GM21526 (cell line): ENCODE measurements around the gene CDH13.

Experiments used
- ATAC-seq: cut with Tn5 transposase; IDR thresholded peaks from one replicate; pipeline ENCODE4 v1.9.1; 2021; ENCODE audit warnings: moderate library complexity; ENCODE audit not compliant: unreplicated experiment, low FRiP score

CDH13 gene

DNA sequence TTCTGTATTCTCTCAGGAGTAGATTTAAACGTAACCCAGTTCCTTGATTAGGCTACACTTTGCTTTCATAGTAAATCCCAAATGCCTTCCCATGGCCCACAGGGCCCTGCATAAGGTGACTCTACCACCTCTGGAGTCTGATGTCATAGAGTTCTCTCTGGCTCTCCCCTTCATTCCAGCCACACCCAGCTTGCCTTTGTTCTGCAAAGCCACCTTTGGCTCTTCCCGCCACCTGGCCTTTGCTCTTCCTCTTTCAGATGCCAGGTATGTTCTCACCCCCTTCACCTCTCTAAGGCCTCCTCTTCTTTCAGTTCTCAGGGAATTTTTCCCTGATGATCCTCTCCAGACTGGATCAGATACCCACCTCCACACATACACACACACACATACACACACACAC lies 1039.7 kb downstream of the CDH13 start:
- ATAC-seq = no peak

GRCh38 chr16:83669456-83669855 lies 1042.7 kb downstream of the CDH13 start:
- ATAC-seq = no peak

DNA sequence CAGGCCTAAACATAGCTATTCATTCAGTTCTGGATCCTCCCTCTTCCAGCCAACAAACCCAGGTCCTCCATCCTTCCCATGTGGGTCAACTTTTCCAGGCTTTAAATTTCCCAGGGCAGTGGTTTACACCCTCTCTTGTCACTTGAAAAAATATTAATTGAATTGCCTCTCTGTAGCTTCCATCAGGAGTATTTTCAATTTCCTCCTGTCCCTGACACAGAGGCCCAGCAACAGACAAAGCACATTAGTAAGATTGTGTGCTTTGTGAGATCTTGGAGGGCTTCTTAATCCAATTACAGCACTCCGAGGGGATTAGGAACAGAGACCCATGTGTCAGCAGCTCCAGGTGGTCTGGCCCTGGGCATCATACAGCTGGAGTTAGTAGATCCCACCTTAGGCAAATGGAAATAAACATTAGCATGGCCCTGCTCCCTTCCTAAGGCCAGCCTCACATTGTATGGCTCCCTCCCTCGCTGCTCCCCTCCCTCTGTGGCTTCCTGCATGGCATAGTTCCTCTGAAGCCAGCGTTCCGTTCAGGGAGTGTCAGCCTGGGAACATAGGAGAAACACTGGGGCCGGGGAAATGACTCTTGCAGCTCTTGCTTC lies 1048.3 kb downstream of the CDH13 start:
- ATAC-seq = no peak

GRCh38 chr16:83676086-83676485 lies 1049.3 kb downstream of the CDH13 start:
- no peak for ATAC-seq

GRCh38 chr16:83680980-83681379 lies 1054.2 kb downstream of the CDH13 start:
- no peak for ATAC-seq

- ATAC-seq = no peak
Observed at GRCh38 chr16:83681381-83681956, 1054.7 kb downstream of the CDH13 start.

- ATAC-seq = no peak
Observed at GRCh38 chr16:83682116-83682867, 1055.5 kb downstream of the CDH13 start.

GRCh38 chr16:83682868-83683235 lies 1056.1 kb downstream of the CDH13 start:
- ATAC-seq = no peak

- no peak for ATAC-seq
Observed at GRCh38 chr16:83685615-83686165, 1058.9 kb downstream of the CDH13 start.

DNA sequence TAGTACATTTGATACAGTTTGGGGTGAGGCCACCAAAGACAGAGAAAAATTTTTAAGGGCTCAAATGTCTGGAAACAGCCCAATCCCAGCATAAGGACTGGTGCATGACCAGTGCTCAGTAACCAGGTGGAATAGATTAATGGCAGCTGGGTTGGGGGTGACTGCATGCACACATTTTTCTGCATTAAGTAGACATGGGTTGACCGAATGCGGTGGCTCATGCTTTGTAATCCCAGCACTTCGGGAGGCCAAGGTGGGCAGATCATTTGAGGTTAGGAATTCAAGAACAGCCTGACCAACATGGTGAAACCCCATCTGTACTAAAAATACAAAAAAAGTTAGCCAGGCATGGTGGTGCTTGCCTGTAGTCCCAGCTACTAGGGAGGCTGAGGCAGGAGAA lies 1060.0 kb downstream of the CDH13 start:
- no peak for ATAC-seq

DNA sequence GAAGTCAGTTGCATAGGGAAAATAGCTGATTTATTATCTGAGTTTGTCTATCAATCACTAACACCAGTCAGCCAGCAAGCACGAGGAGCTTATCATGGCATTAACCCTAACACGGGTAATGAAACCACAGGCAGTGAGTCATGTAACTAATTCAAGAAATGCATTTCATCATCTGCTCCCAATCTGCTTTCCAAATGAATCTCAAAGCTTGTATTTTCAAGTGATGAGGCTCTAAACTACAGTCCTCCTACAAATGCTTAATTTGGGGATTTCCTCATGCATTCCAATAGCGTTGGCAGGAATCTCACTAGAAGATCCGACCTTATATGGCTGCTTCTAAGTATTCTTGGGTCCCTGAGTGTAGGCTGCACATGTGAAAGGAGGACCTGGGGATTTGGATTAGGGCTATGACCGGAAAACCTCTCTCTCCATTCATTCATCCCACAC lies 1062.6 kb downstream of the CDH13 start:
- ATAC-seq = no peak

GRCh38 chr16:83692224-83692623 lies 1065.5 kb downstream of the CDH13 start:
- no peak for ATAC-seq

- ATAC-seq = no peak
Observed at GRCh38 chr16:83698964-83699363, 1072.2 kb downstream of the CDH13 start.

DNA sequence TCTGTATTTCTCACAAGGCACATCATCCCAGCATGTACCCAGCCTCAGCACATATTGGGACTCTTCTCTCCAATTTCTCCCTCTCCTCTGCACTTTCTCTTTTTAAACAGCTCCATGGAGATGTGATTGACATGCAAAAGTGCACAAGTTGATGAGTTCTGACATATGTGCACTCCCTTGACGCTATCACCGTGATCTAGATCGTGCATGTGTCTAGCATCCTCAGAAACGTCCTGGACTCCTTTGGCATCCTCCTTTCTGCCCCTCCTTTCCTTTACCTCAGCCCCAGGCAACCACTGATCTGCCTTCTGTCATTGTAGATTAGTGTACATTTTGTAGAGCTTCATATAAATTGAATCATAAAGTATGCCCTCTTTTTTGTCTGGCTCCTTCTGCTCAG lies 1073.0 kb downstream of the CDH13 start:
- ATAC-seq = no peak

GRCh38 chr16:83700918-83701317 lies 1074.1 kb downstream of the CDH13 start:
- no peak for ATAC-seq

DNA sequence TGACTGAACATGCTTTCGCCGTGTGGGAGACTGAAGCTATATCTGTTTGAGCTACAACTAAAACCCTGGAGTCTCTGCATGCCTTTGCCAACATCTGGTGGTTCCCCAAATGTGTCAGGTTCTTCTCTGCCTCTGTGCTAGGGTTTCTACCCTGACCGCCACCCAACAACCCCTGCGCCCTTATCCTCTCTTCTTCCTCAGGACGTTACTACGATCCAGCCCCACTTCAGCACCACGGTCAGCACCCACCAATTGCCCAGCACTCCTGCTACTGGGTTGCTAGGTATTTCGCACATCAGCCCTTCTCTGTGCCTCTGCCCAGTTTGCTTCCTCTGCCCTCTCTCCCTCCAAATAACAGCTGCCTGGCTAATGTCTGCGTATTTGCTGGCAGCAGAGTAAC lies 1074.7 kb downstream of the CDH13 start:
- ATAC-seq = no peak

DNA sequence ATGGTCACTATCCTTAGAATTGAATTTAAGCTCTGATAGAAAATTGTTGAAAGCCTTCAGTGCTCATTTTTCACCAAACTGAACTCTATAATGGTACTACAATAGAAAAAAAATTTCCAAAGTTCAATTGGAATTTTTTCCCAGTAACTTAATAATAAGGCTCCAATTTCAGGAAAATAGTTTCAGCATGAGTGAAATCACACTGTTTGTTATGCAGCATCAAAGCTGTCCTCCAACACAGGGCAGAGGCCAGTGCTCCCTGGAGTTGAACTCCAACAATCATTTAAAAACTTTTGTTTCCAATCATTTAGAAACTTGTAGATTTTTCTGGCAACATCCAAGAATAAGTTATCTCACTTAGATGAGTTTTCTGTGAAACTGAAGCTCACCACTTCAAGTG lies 1077.9 kb downstream of the CDH13 start:
- no peak for ATAC-seq

GRCh38 chr16:83705856-83706255 lies 1079.1 kb downstream of the CDH13 start:
- no peak for ATAC-seq

DNA sequence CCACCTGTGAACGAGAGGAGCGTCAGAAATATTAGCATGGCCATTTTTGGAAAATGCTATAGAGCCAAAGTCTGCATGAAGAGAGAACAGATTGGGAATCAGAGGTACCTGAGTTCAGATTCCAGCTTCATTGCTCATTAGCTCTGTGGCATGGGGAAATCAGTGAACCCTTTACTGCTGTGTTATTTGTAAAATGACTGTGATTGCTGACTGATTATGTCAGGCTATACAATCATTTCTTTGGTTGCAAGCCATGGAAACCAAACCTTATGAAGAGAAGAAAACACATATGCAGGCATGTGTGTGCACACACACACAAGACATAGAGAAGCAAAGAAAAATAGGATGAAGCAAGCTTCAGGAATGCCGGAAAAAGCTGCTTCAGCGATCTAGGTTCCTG lies 1079.6 kb downstream of the CDH13 start:
- no peak for ATAC-seq

- ATAC-seq = no peak
Observed at GRCh38 chr16:83711069-83711468, 1084.3 kb downstream of the CDH13 start.

DNA sequence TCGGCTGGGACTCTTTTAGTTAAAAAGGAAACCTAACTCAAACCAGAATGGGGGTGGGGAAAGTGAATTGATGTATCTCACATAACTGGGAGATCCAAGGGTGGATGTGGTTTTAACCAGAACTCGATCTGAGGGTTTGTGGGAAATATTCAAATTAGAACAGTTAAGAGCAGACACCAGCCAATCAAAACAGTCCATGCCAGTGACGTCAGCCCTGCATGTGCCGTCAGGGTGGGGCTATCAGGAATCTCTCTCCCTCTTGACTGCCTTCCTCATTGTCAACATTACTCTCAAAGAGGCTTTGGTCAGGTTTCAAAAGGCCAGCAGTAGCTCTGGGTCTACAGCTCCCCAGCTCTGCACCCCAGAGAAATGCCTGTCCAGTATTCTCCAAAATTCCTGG lies 1086.8 kb downstream of the CDH13 start:
- no peak for ATAC-seq

- ATAC-seq = no peak
Observed at GRCh38 chr16:83714286-83714685, 1087.5 kb downstream of the CDH13 start.
